Pancreas (tissue), 10 donors: ENCODE results near the gene TRPM3. TPM values are rescaled to one million over a fixed set of nuclear protein-coding genes. Genes with fewer than 3 reads are reported as not detected.

Source experiments
- ATAC-seq, 4 donors: fragments of 200-7000 bp; cut with Tn5 transposase; one replicate each; pipeline versions ENCODE4 v1.8.0 to v1.9.1; 2020; ENCODE audit warnings: mild to moderate bottlenecking in 4 of 4, moderate library complexity in 4 of 4
- DNase-seq, 6 donors: peaks; one replicate each; pipeline ENCODE4 v3.0.0-alpha.2; 2020
- FAIRE-seq: peaks from 2 replicates; lab custom pipeline; 2012; peaks lifted over from hg19 to GRCh38; lab: Jason Lieb, UNC
- H3K27ac ChIP-seq, 4 donors: fragments of 200-600 bp; sonication (generic); 1 replicate in 3 of 4; 2 replicates in 1 of 4; pipeline versions ENCODE4 v1.5.0 to v1.8.0; 2020
- H3K27me3 ChIP-seq, 4 donors: fragments of 200-600 bp; one replicate each; pipeline ENCODE4 v1.8.0; 2021
- H3K36me3 ChIP-seq, 3 donors: fragments of 200-600 bp; sonication (generic) in 1 of 3; one replicate each; pipeline versions ENCODE4 v1.5.0 to v1.8.0; 2020 to 2021
- H3K4me1 ChIP-seq, 3 donors: fragments of 200-600 bp; one replicate each; pipeline ENCODE4 v1.8.0; 2021
- H3K4me3 ChIP-seq, 4 donors: fragments of 200-600 bp; sonication (generic) in 2 of 4; one replicate each; pipeline versions ENCODE4 v1.5.0 to v1.8.0; 2020 to 2021
- H3K9me3 ChIP-seq, 4 donors: fragments of 200-600 bp; one replicate each; pipeline ENCODE4 v1.8.0; 2021
- WGBS, 2 donors: extraction: QIAGEN DNeasy Blood & Tissue Kit; methylation state at CpG; one replicate each; pipeline ENCODE4 v1.1.7; 2013; 5-methylcytosine and 5-hydroxymethylcytosine counted together
- intact Hi-C, 3 donors: fragments of 100-400 bp; cut with DNase I; formaldehyde crosslinking; loops; one replicate each; pipeline versions ENCODE4 v1.11.1 to v1.14.2; 2022
- polyA plus RNA-seq, 2 donors: library from polyadenylated mRNA; stranded (reverse); fragments of 200-250 nt; gene quantifications; one replicate each; pipeline ENCODE4 v1.2.3, GENCODE V29; 2013
- total RNA-seq, 6 donors: library from RNA; stranded (reverse); fragmentation: NEBNext Ultra II Directional in 4 of 6; extraction: Animal tissue kit (Norgen Biotek cat#: 25700) in 4 of 6; gene quantifications; one replicate each; pipeline versions ENCODE4 v1.2.1 to v1.2.4, GENCODE V29; 2021 to 2023
- TF ChIP-seq, protein P1 (sequence below), 4 donors: fragments of 200-600 bp; sonication (generic) in 3 of 4; IDR thresholded peaks; one replicate each; pipeline versions ENCODE4 v1.5.0 to v1.8.0; 2021; ENCODE audit warnings: antibody characterized with exemption in 4 of 4
- donor health status: healthy with polysubstance abuse.
- donor health status: DM: no; HTN: no; CAD: no; lungs with moderate emphysema.
- donor health status: DM: no; HTN: no; CAD: no.
- donor health status: control.
- donor health status: control.
- donor health status: Bipolar disorder and iron deficiency.
- donor health status: DM: yes; HTN: yes; CAD: no.
- donor health status: DM: no; HTN: no; CAD: no.
- donor health status: DM: no; HTN: no; CAD: no.
- donor health status: DM: yes; HTN: yes; CAD: no.

The TRPM3 gene
- total and polyA plus RNA-seq, 8 donors, result 0.22 to 1.9 (median 0.76) TPM

DNA sequence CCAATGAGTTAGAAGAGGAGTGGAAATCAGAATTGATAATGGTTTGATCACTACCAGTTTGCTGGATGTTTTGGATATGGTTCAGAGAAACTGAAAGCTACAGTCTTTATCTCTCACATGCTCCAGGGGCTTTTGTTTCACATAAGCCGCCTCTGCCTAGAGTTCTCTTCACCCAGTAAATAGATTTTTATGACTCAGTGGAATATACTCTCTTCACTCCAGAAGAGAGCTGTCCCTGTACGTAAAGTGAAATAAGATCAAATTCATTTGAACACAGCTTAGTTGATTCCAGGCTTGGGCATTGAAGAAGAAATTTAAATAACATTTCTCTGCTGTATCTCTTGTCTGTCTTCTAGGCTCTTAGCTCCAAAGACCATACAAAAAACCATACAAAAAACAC is 184.9 kb downstream of the TRPM3 start:
- WGBS, 2 donors, result 56 to 64% methylated on average over 2 of the region's 2 CpGs
- no peaks in the 10 kb centered on the region for H3K4me1 ChIP-seq
- no peak overlapping the region for H3K4me3 ChIP-seq
- DNase-seq (no peak), ATAC-seq (no peak), FAIRE-seq (no peak)
- TF ChIP-seq, protein P1, sequence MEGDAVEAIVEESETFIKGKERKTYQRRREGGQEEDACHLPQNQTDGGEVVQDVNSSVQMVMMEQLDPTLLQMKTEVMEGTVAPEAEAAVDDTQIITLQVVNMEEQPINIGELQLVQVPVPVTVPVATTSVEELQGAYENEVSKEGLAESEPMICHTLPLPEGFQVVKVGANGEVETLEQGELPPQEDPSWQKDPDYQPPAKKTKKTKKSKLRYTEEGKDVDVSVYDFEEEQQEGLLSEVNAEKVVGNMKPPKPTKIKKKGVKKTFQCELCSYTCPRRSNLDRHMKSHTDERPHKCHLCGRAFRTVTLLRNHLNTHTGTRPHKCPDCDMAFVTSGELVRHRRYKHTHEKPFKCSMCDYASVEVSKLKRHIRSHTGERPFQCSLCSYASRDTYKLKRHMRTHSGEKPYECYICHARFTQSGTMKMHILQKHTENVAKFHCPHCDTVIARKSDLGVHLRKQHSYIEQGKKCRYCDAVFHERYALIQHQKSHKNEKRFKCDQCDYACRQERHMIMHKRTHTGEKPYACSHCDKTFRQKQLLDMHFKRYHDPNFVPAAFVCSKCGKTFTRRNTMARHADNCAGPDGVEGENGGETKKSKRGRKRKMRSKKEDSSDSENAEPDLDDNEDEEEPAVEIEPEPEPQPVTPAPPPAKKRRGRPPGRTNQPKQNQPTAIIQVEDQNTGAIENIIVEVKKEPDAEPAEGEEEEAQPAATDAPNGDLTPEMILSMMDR (IDR thresholded peaks at IDR 0.05), result no peak
- H3K27me3 ChIP-seq, result peaks cover 0 to 4% (median 0%) of the 10 kb centered on the region in 4 donors
- H3K27ac ChIP-seq, result no peak overlapping the region
- intact Hi-C loops, result no loop called here
- no peaks in the 10 kb centered on the region for H3K36me3 ChIP-seq
- H3K9me3 ChIP-seq, result no peaks in the 10 kb centered on the region

DNA sequence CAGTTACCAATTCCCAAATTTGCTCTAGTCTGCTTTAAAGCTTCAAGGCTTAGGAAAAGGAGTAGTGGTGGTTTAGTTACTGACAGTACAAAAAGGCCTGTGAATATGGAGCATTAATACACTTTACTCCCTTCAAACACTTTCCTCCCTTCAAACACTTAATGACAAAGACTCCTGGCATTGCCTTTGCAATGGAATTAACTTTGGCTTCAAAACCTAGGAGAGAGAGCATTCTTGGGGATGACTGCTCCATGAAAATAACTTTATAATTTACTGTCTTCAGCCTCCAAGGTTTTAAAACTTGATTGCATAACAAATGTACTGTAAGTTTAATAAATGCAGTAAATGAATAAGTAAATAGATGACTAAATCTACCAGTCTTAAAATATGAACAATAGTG is 185.6 kb downstream of the TRPM3 start:
- Histone ChIP-seq H3K27me3 (peaks cover 0 to 4% (median 0%) of the 10 kb centered on the region in 4 donors), H3K36me3 (no peaks in the 10 kb centered on the region), H3K27ac (no peak overlapping the region), H3K9me3 (no peaks in the 10 kb centered on the region), H3K4me1 (no peaks in the 10 kb centered on the region), H3K4me3 (no peak overlapping the region)
- intact Hi-C loops, result no loop called here
- no peak for FAIRE-seq
- ATAC-seq, result no peak
- TF ChIP-seq, protein P1 (IDR thresholded peaks at IDR 0.05), result no peak
- DNase-seq, result no peak

GRCh38 chr9:70934642-70935041 is 186.8 kb downstream of the TRPM3 start:
- intact Hi-C loops, result no loop called here
- ATAC-seq (no peak), FAIRE-seq (no peak), DNase-seq (no peak)
- Histone ChIP-seq H3K9me3 (no peaks in the 10 kb centered on the region), H3K4me1 (no peaks in the 10 kb centered on the region), H3K27ac (no peak overlapping the region), H3K4me3 (no peak overlapping the region), H3K27me3 (peaks cover 0 to 4% (median 0%) of the 10 kb centered on the region in 4 donors), H3K36me3 (no peaks in the 10 kb centered on the region)
- WGBS, 2 donors, result 89 to 93% methylated on average over 1 of the region's 1 CpG
- TF ChIP-seq, protein P1 (IDR thresholded peaks at IDR 0.05), result no peak

DNA sequence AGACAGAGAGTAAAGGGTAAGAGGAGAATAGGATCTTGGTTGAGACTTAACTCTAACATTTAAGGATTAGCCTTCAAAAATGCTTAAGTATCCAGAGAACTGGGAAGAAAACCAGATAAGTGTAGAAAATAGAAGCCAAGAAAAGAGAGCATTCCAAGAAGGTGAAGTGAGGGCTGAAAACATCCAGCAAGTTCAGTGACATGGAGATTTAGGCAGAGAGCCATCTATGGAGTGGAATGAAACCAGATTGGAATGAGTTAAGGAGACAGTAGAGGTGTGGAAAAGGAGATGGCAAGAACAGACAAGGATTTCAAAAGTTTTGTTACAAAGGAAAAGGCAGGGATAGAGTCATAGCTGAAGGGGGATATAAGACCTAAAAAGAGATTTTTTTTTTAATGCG is 188.1 kb downstream of the TRPM3 start:
- WGBS, 2 donors, result 69 to 88% methylated on average over 1 of the region's 1 CpG
- no peak for ATAC-seq
- Histone ChIP-seq H3K27me3 (no peaks in the 10 kb centered on the region), H3K9me3 (no peaks in the 10 kb centered on the region), H3K4me3 (no peak overlapping the region), H3K36me3 (no peaks in the 10 kb centered on the region), H3K27ac (no peak overlapping the region), H3K4me1 (no peaks in the 10 kb centered on the region)
- DNase-seq, result no peak
- intact Hi-C loops, result no loop called here
- TF ChIP-seq, protein P1 (IDR thresholded peaks at IDR 0.05), result no peak
- no peak for FAIRE-seq

DNA sequence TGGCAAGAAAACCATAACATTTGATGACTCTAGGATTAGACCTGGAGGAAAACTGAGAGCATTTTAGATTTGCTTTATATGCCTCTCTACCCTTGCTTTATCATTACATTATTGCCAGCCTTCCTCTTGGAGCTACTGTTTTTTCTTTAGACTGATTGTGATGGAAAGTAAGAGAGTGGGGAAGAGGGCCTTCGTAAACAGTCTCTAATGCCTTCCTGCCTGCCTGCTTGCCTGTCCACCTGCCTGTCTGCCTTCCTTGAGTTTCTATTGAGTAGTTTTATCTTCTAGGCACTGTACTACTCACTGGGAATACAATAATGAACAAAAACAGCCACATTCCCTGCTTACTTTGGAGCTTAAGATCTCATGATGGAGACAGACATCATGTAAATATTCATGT is 189.3 kb downstream of the TRPM3 start:
- FAIRE-seq (no peak), DNase-seq (no peak), ATAC-seq (no peak)
- 89 to 92% methylated on average over 1 of the region's 1 CpG for WGBS, 2 donors
- intact Hi-C loops, result no loop called here
- Histone ChIP-seq H3K27me3 (no peaks in the 10 kb centered on the region), H3K36me3 (no peaks in the 10 kb centered on the region), H3K4me3 (no peak overlapping the region), H3K4me1 (no peaks in the 10 kb centered on the region), H3K9me3 (no peaks in the 10 kb centered on the region), H3K27ac (no peak overlapping the region)
- TF ChIP-seq, protein P1 (IDR thresholded peaks at IDR 0.05), result no peak
